Endothelial cell of umbilical vein (primary cell): Measurements from ENCODE around the gene FGF12. TPM values are rescaled to one million over a fixed set of nuclear protein-coding genes. Genes with fewer than 3 reads are reported as not detected.

ENCODE experiments used
- BruUV-seq: library from RNA; stranded (reverse); fragments of 400-500 nt; replicated peaks from 2 replicates; lab custom pipeline; 2021; lab: Mats Ljungman, UMichigan
- CTCF ChIA-PET: fragments of 300-600, 350-600 bp; sonication (Branson Sonifier 250); formaldehyde crosslinking; loops from one replicate; lab custom pipeline; 2021; ENCODE audit warnings: antibody characterized with exemption, inconsistent platforms; lab: Charles Lee
- POLR2A ChIA-PET: fragments of 300-600, 350-600 bp; sonication (Branson Sonifier 250); formaldehyde crosslinking; loops from one replicate; lab custom pipeline; 2021; ENCODE audit warnings: antibody characterized with exemption, inconsistent platforms; lab: Charles Lee
- DNase-seq: peaks from one replicate; pipeline ENCODE4 v3.0.0-alpha.2; 2011; ENCODE audit warnings: low read depth, low spot score
- FAIRE-seq: peaks from 2 replicates; lab custom pipeline; 2011; peaks lifted over from hg19 to GRCh38; lab: Jason Lieb, UNC
- H2AFZ ChIP-seq: 2 replicates; pipeline ENCODE4 v1.6.0; 2012; ENCODE audit warnings: low read depth, low read length, control low read depth, inconsistent platforms
- H3K27ac ChIP-seq: 2 replicates; pipeline ENCODE4 v1.5.1; 2011; ENCODE audit warnings: low read depth, mild to moderate bottlenecking, control low read depth, low read length, moderate library complexity; ENCODE audit not compliant: insufficient read depth
- H3K27me3 ChIP-seq, 2 experiments: 2 replicates each; pipeline versions ENCODE4 v1.6.0 to v1.6.1; 2011; ENCODE audit warnings: low read length in 2 of 2, mixed read lengths in 1 of 2; ENCODE audit not compliant: control insufficient read depth in 2 of 2, insufficient read depth in 2 of 2
- H3K36me3 ChIP-seq, 2 experiments: 2 replicates in 1 of 2; 3 replicates in 1 of 2; pipeline ENCODE4 v1.5.1; 2011; ENCODE audit warnings: low read length in 2 of 2, mild to moderate bottlenecking in 1 of 2, moderate library complexity in 1 of 2; ENCODE audit not compliant: control insufficient read depth in 2 of 2, insufficient read depth in 2 of 2; ENCODE audit errors: extremely low read depth in 1 of 2
- H3K4me1 ChIP-seq: 3 replicates; pipeline ENCODE4 v1.5.1; 2011; ENCODE audit warnings: mild to moderate bottlenecking, low read length; ENCODE audit not compliant: control insufficient read depth, insufficient read depth; ENCODE audit errors: extremely low read depth
- H3K4me2 ChIP-seq: 2 replicates; pipeline ENCODE4 v1.6.1; 2011; ENCODE audit warnings: low read length, control low read depth, mixed read lengths; ENCODE audit not compliant: insufficient read depth
- H3K4me3 ChIP-seq, 3 experiments: fragments of 200-600 bp in 1 of 3; sonication (generic), shearing (Covaris generic) in 1 of 3; replicated peaks in 1 of 3; 2 replicates each; pipeline ENCODE4 v1.5.1; 2011 to 2016; ENCODE audit warnings: control low read depth in 3 of 3, low read length in 3 of 3, mild to moderate bottlenecking in 2 of 3, inconsistent platforms in 1 of 3, low read depth in 1 of 3, moderate library complexity in 1 of 3; ENCODE audit not compliant: insufficient read depth in 1 of 3
- H3K79me2 ChIP-seq: 2 replicates; pipeline ENCODE4 v1.6.0; 2012; ENCODE audit warnings: low read length, inconsistent platforms; ENCODE audit not compliant: control insufficient read depth, insufficient read depth
- H3K9ac ChIP-seq: replicated peaks from 2 replicates; pipeline ENCODE3; 2011; ENCODE audit warnings: low read length, control low read depth; ENCODE audit not compliant: insufficient read depth; ENCODE audit errors: extremely low read depth
- H3K9me1 ChIP-seq: replicated peaks from 3 replicates; pipeline ENCODE4 v1.6.0; 2011; ENCODE audit warnings: mild to moderate bottlenecking, low read length; ENCODE audit not compliant: control insufficient read depth, insufficient read depth; ENCODE audit errors: extremely low read depth
- H3K9me3 ChIP-seq: replicated peaks from 2 replicates; pipeline ENCODE4 v1.5.1; 2012; ENCODE audit warnings: low read length, inconsistent platforms; ENCODE audit not compliant: control insufficient read depth, insufficient read depth
- H4K20me1 ChIP-seq: replicated peaks from 2 replicates; pipeline ENCODE3; 2011; ENCODE audit warnings: mild to moderate bottlenecking, low read length; ENCODE audit not compliant: control insufficient read depth, insufficient read depth; ENCODE audit errors: extremely low read depth
- dilution Hi-C: fragments of 300-500 bp; cut with MboI; formaldehyde crosslinking; loops from one replicate; pipeline ENCODE4 v1.15.0; 2019; ENCODE audit warnings: low sequenced_read_pairs; ENCODE audit not compliant: extremely low pct_ligation_motif_present
- intact Hi-C: fragments of 100-400 bp; cut with micrococcal nuclease; formaldehyde crosslinking; loops from one replicate; pipeline ENCODE4 v1.10.0; 2022
- polyA plus RNA-seq, 4 experiments: library from polyadenylated mRNA; depleted of rRNA in 3 of 4; stranded (reverse) in 3 of 4; unstranded in 1 of 4; fragments of >200 nt; gene quantifications; 2 replicates each; pipeline versions ENCODE4 v1.2.1 to v1.2.3, GENCODE V29; 2011 to 2012; ENCODE audit warnings: missing spikeins in 1 of 4
- total RNA-seq: library from RNA; stranded (reverse); gene quantifications from 2 replicates; pipeline ENCODE4 v1.2.3, GENCODE V29; 2021
- TF ChIP-seq, protein P1 (sequence below): IDR thresholded peaks from 2 replicates; pipeline ENCODE4 v1.6.1; 2011; ENCODE audit not compliant: insufficient read depth, insufficient read length
- TF ChIP-seq, protein P2 (sequence below), 2 donors: IDR thresholded peaks; 1 replicate in 1 of 2; 2 replicates in 1 of 2; pipeline ENCODE4 v1.5.1; 2011; ENCODE audit warnings: low read length in 2 of 2, mild to moderate bottlenecking in 2 of 2, moderate library complexity in 2 of 2, control low read depth in 1 of 2, inconsistent platforms in 1 of 2, low read depth in 1 of 2; ENCODE audit not compliant: insufficient read depth in 1 of 2; ENCODE audit errors: extremely low read depth in 1 of 2

Gene FGF12
- total and polyA plus RNA-seq, 2 donors (not counting 3 experiments of a cell fraction or from before 2014, with no cell fraction given), result 0.72 to 2.5 TPM

DNA sequence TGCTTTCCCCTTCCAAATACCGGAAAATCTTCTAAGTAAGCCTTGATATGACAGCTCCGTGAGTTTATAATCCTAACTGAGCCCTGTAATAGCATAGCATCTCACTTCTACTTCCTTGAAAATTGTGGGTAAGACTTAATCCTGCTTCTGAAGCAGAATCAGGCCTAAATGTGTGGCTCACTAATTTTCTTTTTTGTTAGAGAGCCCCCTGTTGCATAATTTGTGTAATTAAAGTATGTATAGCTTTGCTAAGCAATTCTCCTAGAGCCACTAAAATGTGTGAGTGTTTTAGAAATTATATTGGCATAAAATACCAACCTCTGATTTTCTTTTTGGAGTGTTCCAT is 304.4 kb downstream of the FGF12 start:
- dilution Hi-C loops, result no loop called here

More for the DNA sequence above, 304.4 kb downstream of the FGF12 start:
- POLR2A ChIA-PET, result no interaction called here
- no peak overlapping the region for H3K9ac ChIP-seq
- intact Hi-C loops, result loop anchor here (1.0 kb wide), 5 partner anchors 185 to 1006 kb away; no protein-coding TSS in a partner anchor
- no peaks in the 10 kb centered on the region for H3K36me3 ChIP-seq
- no peaks in the 10 kb centered on the region for H3K79me2 ChIP-seq
- BruUV-seq, result no TSS peak
- no peak overlapping the region for H3K4me2 ChIP-seq
- H2AFZ ChIP-seq, result peak overlapping the region; percentile 50
- no peaks in the 10 kb centered on the region for H4K20me1 ChIP-seq
- FAIRE-seq (peak; percentile 55), DNase-seq (peak; percentile 50)
- peaks cover 0 to 2% of the 10 kb centered on the region in 2 experiments for H3K27me3 ChIP-seq
- no peak overlapping the region for H3K27ac ChIP-seq
- H3K4me1 ChIP-seq, result peaks cover 8% of the 10 kb centered on the region
- H3K9me3 ChIP-seq, result no peaks in the 10 kb centered on the region
- TF ChIP-seq, protein P1, sequence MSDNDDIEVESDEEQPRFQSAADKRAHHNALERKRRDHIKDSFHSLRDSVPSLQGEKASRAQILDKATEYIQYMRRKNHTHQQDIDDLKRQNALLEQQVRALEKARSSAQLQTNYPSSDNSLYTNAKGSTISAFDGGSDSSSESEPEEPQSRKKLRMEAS, result no peak
- TF ChIP-seq, protein P2, sequence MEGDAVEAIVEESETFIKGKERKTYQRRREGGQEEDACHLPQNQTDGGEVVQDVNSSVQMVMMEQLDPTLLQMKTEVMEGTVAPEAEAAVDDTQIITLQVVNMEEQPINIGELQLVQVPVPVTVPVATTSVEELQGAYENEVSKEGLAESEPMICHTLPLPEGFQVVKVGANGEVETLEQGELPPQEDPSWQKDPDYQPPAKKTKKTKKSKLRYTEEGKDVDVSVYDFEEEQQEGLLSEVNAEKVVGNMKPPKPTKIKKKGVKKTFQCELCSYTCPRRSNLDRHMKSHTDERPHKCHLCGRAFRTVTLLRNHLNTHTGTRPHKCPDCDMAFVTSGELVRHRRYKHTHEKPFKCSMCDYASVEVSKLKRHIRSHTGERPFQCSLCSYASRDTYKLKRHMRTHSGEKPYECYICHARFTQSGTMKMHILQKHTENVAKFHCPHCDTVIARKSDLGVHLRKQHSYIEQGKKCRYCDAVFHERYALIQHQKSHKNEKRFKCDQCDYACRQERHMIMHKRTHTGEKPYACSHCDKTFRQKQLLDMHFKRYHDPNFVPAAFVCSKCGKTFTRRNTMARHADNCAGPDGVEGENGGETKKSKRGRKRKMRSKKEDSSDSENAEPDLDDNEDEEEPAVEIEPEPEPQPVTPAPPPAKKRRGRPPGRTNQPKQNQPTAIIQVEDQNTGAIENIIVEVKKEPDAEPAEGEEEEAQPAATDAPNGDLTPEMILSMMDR (IDR thresholded peaks at IDR 0.05; ENCODE audit: extremely low read depth in 1 of 2, insufficient read depth in 1 of 2, low read depth in 1 of 2, low read length in 2 of 2), result peak in 1 of 2 donors; percentile 10
- CTCF ChIA-PET, result interaction anchor here (0.6 to 3.4 kb wide), 52 partner anchors 10 to 1538 kb away, joined by 3 to 97 read pairs (median 4); no protein-coding TSS in a partner anchor
- no peak overlapping the region for H3K4me3 ChIP-seq
- no peaks in the 10 kb centered on the region for H3K9me1 ChIP-seq
